Suppressor macrophage treated with lipopolysaccharide for 1 hour (primary cell): ENCODE results near the gene TAAR2.
"Not testable (repeated sequence)": the region's sequence is repeated elsewhere in the genome, so short reads cannot be mapped to it uniquely, and the experiment has no call there.

Source experiments
- DNase-seq, 3 donors: peaks; one replicate each; pipeline ENCODE4 v3.0.0-alpha.2; 2020 to 2022

Gene TAAR2

GRCh38 chr6:132612449-132613108 lies 11.5 kb downstream of the TAAR2 start:
- DNase-seq = no peak

GRCh38 chr6:132611616-132612015 lies 12.5 kb downstream of the TAAR2 start:
- DNase-seq = no peak

- no peak for DNase-seq
Observed at GRCh38 chr6:132607544-132608233, 16.4 kb downstream of the TAAR2 start.

GRCh38 chr6:132604635-132605152 lies 19.4 kb downstream of the TAAR2 start:
- DNase-seq = no peak

- DNase-seq = not testable (repeated sequence)
Observed at GRCh38 chr6:132600900-132601299, 23.2 kb downstream of the TAAR2 start.

- peak in 2 of 3 donors; percentile 17 to 30 for DNase-seq
Observed at GRCh38 chr6:132598473-132598872, 25.6 kb downstream of the TAAR2 start.

GRCh38 chr6:132596201-132596600 lies 27.9 kb downstream of the TAAR2 start:
- no peak for DNase-seq

GRCh38 chr6:132592855-132593254 lies 31.2 kb downstream of the TAAR2 start:
- DNase-seq = peak; percentile 27 to 54 (median 29)

GRCh38 chr6:132590362-132590761 lies 33.7 kb downstream of the TAAR2 start:
- DNase-seq = no peak

GRCh38 chr6:132589454-132589853 lies 34.6 kb downstream of the TAAR2 start, which contains the start of gene TAAR5:
TAAR5 (minus strand) TSS chr6:132589741; CDS start chr6:132589686, 55 bp downstream.
- no peak for DNase-seq

- peak; percentile 49 to 62 (median 56) for DNase-seq
Observed at GRCh38 chr6:132587424-132587823, 36.7 kb downstream of the TAAR2 start.

GRCh38 chr6:132584698-132585097 lies 39.4 kb downstream of the TAAR2 start:
- no peak for DNase-seq

- peak; percentile 65 to 86 (median 75) for DNase-seq
Observed at GRCh38 chr6:132571774-132572173, 52.3 kb downstream of the TAAR2 start.

- no peak for DNase-seq
Observed at GRCh38 chr6:132570221-132570777, 53.8 kb downstream of the TAAR2 start, which contains the start of gene TAAR6. TAAR6 (plus strand) TSS chr6:132570322; CDS start chr6:132570322, 0 bp downstream.

- DNase-seq = no peak
Observed at GRCh38 chr6:132569170-132569569, 54.9 kb downstream of the TAAR2 start.

GRCh38 chr6:132568611-132569010 lies 55.5 kb downstream of the TAAR2 start:
- no peak for DNase-seq

GRCh38 chr6:132567566-132567965 lies 56.5 kb downstream of the TAAR2 start:
- DNase-seq = no peak
